PFSK-1 (cell line): ENCODE measurements around the gene GCLC.

Experiments
- POLR2AphosphoS5 ChIP-seq: IDR thresholded peaks from 2 replicates; pipeline ENCODE4 v1.6.1; 2012; ENCODE audit warnings: low read depth, mild to moderate bottlenecking, control low read depth, low read length, moderate library complexity
- SIN3A ChIP-seq: IDR thresholded peaks from 2 replicates; pipeline ENCODE4 v1.6.1; 2012; ENCODE audit warnings: mild to moderate bottlenecking, low read length, moderate library complexity, borderline replicate concordance; ENCODE audit not compliant: insufficient read depth
- TAF1 ChIP-seq: IDR thresholded peaks from 2 replicates; pipeline ENCODE4 v1.6.1; 2012; ENCODE audit warnings: low read length, control low read depth, borderline replicate concordance; ENCODE audit not compliant: insufficient read depth

DNA sequence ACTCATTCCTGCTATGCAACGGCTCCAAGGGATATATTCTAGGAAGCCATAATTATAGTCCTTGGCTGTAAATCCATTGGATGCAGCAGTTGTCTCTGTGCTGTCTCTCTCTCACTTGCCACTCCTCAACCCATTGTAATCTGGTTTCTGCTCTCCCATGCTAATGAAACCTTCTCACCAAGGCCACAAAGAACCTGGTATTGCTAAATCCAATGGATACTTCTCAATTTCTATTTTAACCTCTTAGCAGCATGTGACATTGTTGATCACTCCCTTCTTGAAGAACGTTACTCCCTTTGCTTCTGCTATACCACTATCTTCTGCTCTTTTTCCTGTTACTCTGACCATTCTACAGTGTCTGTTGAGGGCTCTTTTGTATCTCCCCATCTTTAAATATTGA lies 39.8 kb upstream of the GCLC start:
- TF ChIP-seq TAF1, result no peak
- TF ChIP-seq POLR2AphosphoS5, result no peak
- TF ChIP-seq SIN3A, result no peak
